A172 (cell line): ENCODE measurements around the gene CCDC18. TPM values are rescaled to one million over a fixed set of nuclear protein-coding genes. Genes with fewer than 3 reads are reported as not detected.
"Not testable (repeated sequence)": the region's sequence is repeated elsewhere in the genome, so short reads cannot be mapped to it uniquely, and the experiment has no call there.

ENCODE experiments used
- DNase-seq: peaks from one replicate; pipeline ENCODE4 v3.0.0-alpha.2; 2015; ENCODE audit warnings: low spot score
- total RNA-seq: library from RNA; depleted of rRNA; stranded (reverse); fragments of >200 nt; shearing (Covaris generic); gene quantifications from 2 replicates; pipeline ENCODE4 v1.2.3, GENCODE V29; 2014

The CCDC18 gene
- total RNA-seq, 1 experiment from 2014 or later = 11.7 TPM

- no peak for DNase-seq
Measured at GRCh38 chr1:93235261-93235660, 54.7 kb downstream of the CCDC18 start.

- no peak for DNase-seq
Measured at GRCh38 chr1:93237021-93237420, 56.5 kb downstream of the CCDC18 start.

- no peak for DNase-seq
Measured at GRCh38 chr1:93238425-93238824, 57.9 kb downstream of the CCDC18 start.

GRCh38 chr1:93239863-93240262 lies 59.3 kb downstream of the CCDC18 start:
- no peak for DNase-seq

- DNase-seq = not testable (repeated sequence)
Measured at GRCh38 chr1:93243233-93243632, 62.7 kb downstream of the CCDC18 start.

- DNase-seq = no peak
Measured at GRCh38 chr1:93244298-93245069, 64.0 kb downstream of the CCDC18 start.

GRCh38 chr1:93251966-93252365 lies 71.4 kb downstream of the CCDC18 start:
- DNase-seq = no peak

- DNase-seq = no peak
Measured at GRCh38 chr1:93252598-93252997, 72.1 kb downstream of the CCDC18 start.

- DNase-seq = no peak
Measured at GRCh38 chr1:93253516-93253915, 73.0 kb downstream of the CCDC18 start.

- peak; percentile 25 for DNase-seq
Measured at GRCh38 chr1:93255222-93256079, 74.9 kb downstream of the CCDC18 start.

- DNase-seq = no peak
Measured at GRCh38 chr1:93256433-93256832, 75.9 kb downstream of the CCDC18 start.

GRCh38 chr1:93257889-93258288 lies 77.4 kb downstream of the CCDC18 start:
- DNase-seq = no peak

GRCh38 chr1:93260726-93261125 lies 80.2 kb downstream of the CCDC18 start:
- DNase-seq = not testable (repeated sequence)

- no peak for DNase-seq
Measured at GRCh38 chr1:93262645-93263044, 82.1 kb downstream of the CCDC18 start.

GRCh38 chr1:93268888-93269287 lies 88.4 kb downstream of the CCDC18 start:
- not testable (repeated sequence) for DNase-seq

- DNase-seq = not testable (repeated sequence)
Measured at GRCh38 chr1:93275262-93275633, 94.7 kb downstream of the CCDC18 start.

GRCh38 chr1:93275634-93276295 lies 95.2 kb downstream of the CCDC18 start:
- DNase-seq = no peak

- DNase-seq = not testable (repeated sequence)
Measured at GRCh38 chr1:93277530-93277929, 97.0 kb downstream of the CCDC18 start.

GRCh38 chr1:93283496-93283895 lies 103.0 kb downstream of the CCDC18 start:
- no peak for DNase-seq

GRCh38 chr1:93288558-93288957 lies 108.0 kb downstream of the CCDC18 start:
- DNase-seq = no peak

- DNase-seq = no peak
Measured at GRCh38 chr1:93296555-93297154, 116.1 kb downstream of the CCDC18 start.

- DNase-seq = no peak
Measured at GRCh38 chr1:93301131-93301530, 120.6 kb downstream of the CCDC18 start.
